Endothelial cell of umbilical vein (primary cell): ENCODE data around the gene COPS9. TPM values are rescaled to one million over a fixed set of nuclear protein-coding genes. Genes with fewer than 3 reads are reported as not detected.

Experiments
- BruUV-seq: library from RNA; stranded (reverse); fragments of 400-500 nt; replicated peaks from 2 replicates; lab custom pipeline; 2021; lab: Mats Ljungman, UMichigan
- CTCF ChIA-PET: fragments of 300-600, 350-600 bp; sonication (Branson Sonifier 250); formaldehyde crosslinking; loops from one replicate; lab custom pipeline; 2021; ENCODE audit warnings: antibody characterized with exemption, inconsistent platforms; lab: Charles Lee
- POLR2A ChIA-PET: fragments of 300-600, 350-600 bp; sonication (Branson Sonifier 250); formaldehyde crosslinking; loops from one replicate; lab custom pipeline; 2021; ENCODE audit warnings: antibody characterized with exemption, inconsistent platforms; lab: Charles Lee
- DNase-seq: peaks from one replicate; pipeline ENCODE4 v3.0.0-alpha.2; 2011; ENCODE audit warnings: low read depth, low spot score
- FAIRE-seq: peaks from 2 replicates; lab custom pipeline; 2011; peaks lifted over from hg19 to GRCh38; lab: Jason Lieb, UNC
- H2AFZ ChIP-seq: 2 replicates; pipeline ENCODE4 v1.6.0; 2012; ENCODE audit warnings: low read depth, low read length, control low read depth, inconsistent platforms
- H3K27ac ChIP-seq: 2 replicates; pipeline ENCODE4 v1.5.1; 2011; ENCODE audit warnings: low read depth, mild to moderate bottlenecking, control low read depth, low read length, moderate library complexity; ENCODE audit not compliant: insufficient read depth
- H3K27me3 ChIP-seq, 2 experiments: 2 replicates each; pipeline versions ENCODE4 v1.6.0 to v1.6.1; 2011; ENCODE audit warnings: low read length in 2 of 2, mixed read lengths in 1 of 2; ENCODE audit not compliant: control insufficient read depth in 2 of 2, insufficient read depth in 2 of 2
- H3K36me3 ChIP-seq, 2 experiments: 2 replicates in 1 of 2; 3 replicates in 1 of 2; pipeline ENCODE4 v1.5.1; 2011; ENCODE audit warnings: low read length in 2 of 2, mild to moderate bottlenecking in 1 of 2, moderate library complexity in 1 of 2; ENCODE audit not compliant: control insufficient read depth in 2 of 2, insufficient read depth in 2 of 2; ENCODE audit errors: extremely low read depth in 1 of 2
- H3K4me1 ChIP-seq: 3 replicates; pipeline ENCODE4 v1.5.1; 2011; ENCODE audit warnings: mild to moderate bottlenecking, low read length; ENCODE audit not compliant: control insufficient read depth, insufficient read depth; ENCODE audit errors: extremely low read depth
- H3K4me2 ChIP-seq: 2 replicates; pipeline ENCODE4 v1.6.1; 2011; ENCODE audit warnings: low read length, control low read depth, mixed read lengths; ENCODE audit not compliant: insufficient read depth
- H3K4me3 ChIP-seq, 3 experiments: fragments of 200-600 bp in 1 of 3; sonication (generic), shearing (Covaris generic) in 1 of 3; replicated peaks in 1 of 3; 2 replicates each; pipeline ENCODE4 v1.5.1; 2011 to 2016; ENCODE audit warnings: control low read depth in 3 of 3, low read length in 3 of 3, mild to moderate bottlenecking in 2 of 3, inconsistent platforms in 1 of 3, low read depth in 1 of 3, moderate library complexity in 1 of 3; ENCODE audit not compliant: insufficient read depth in 1 of 3
- H3K79me2 ChIP-seq: 2 replicates; pipeline ENCODE4 v1.6.0; 2012; ENCODE audit warnings: low read length, inconsistent platforms; ENCODE audit not compliant: control insufficient read depth, insufficient read depth
- H3K9ac ChIP-seq: replicated peaks from 2 replicates; pipeline ENCODE3; 2011; ENCODE audit warnings: low read length, control low read depth; ENCODE audit not compliant: insufficient read depth; ENCODE audit errors: extremely low read depth
- H3K9me1 ChIP-seq: replicated peaks from 3 replicates; pipeline ENCODE4 v1.6.0; 2011; ENCODE audit warnings: mild to moderate bottlenecking, low read length; ENCODE audit not compliant: control insufficient read depth, insufficient read depth; ENCODE audit errors: extremely low read depth
- H3K9me3 ChIP-seq: replicated peaks from 2 replicates; pipeline ENCODE4 v1.5.1; 2012; ENCODE audit warnings: low read length, inconsistent platforms; ENCODE audit not compliant: control insufficient read depth, insufficient read depth
- H4K20me1 ChIP-seq: replicated peaks from 2 replicates; pipeline ENCODE3; 2011; ENCODE audit warnings: mild to moderate bottlenecking, low read length; ENCODE audit not compliant: control insufficient read depth, insufficient read depth; ENCODE audit errors: extremely low read depth
- CTCF ChIP-seq, 2 donors: IDR thresholded peaks; 1 replicate in 1 of 2; 2 replicates in 1 of 2; pipeline ENCODE4 v1.5.1; 2011; ENCODE audit warnings: low read length in 2 of 2, mild to moderate bottlenecking in 2 of 2, moderate library complexity in 2 of 2, control low read depth in 1 of 2, inconsistent platforms in 1 of 2, low read depth in 1 of 2; ENCODE audit not compliant: insufficient read depth in 1 of 2; ENCODE audit errors: extremely low read depth in 1 of 2
- EZH2 ChIP-seq: IDR thresholded peaks from 2 replicates; pipeline ENCODE4 v1.6.1; 2012; ENCODE audit warnings: borderline replicate concordance, low read depth, mild to moderate bottlenecking, moderate library complexity, low read length, inconsistent platforms; ENCODE audit not compliant: severe bottlenecking
- GATA2 ChIP-seq: IDR thresholded peaks from 2 replicates; pipeline ENCODE4 v1.7.0; 2011; ENCODE audit warnings: low read depth, mild to moderate bottlenecking, moderate library complexity, mixed read lengths, low read length; ENCODE audit not compliant: insufficient read length, insufficient read depth
- JUN ChIP-seq: IDR thresholded peaks from 2 replicates; pipeline ENCODE4 v1.6.1; 2011; ENCODE audit warnings: borderline replicate concordance, low read depth; ENCODE audit not compliant: insufficient read length, insufficient read depth
- MYC ChIP-seq: IDR thresholded peaks from one replicate; pipeline ENCODE4 v1.6.1; 2011; ENCODE audit warnings: mild to moderate bottlenecking, low read depth, low read length
- POLR2A ChIP-seq: IDR thresholded peaks from 2 replicates; pipeline ENCODE4 v1.6.1; 2012; ENCODE audit warnings: low read depth, mild to moderate bottlenecking, control low read depth, low read length
- POLR2AphosphoS5 ChIP-seq: IDR thresholded peaks from 2 replicates; pipeline ENCODE4 v1.6.1; 2012; ENCODE audit warnings: low read depth, mild to moderate bottlenecking, control low read depth, low read length, moderate library complexity; ENCODE audit not compliant: insufficient read depth
- dilution Hi-C: fragments of 300-500 bp; cut with MboI; formaldehyde crosslinking; loops from one replicate; pipeline ENCODE4 v1.15.0; 2019; ENCODE audit warnings: low sequenced_read_pairs; ENCODE audit not compliant: extremely low pct_ligation_motif_present
- intact Hi-C: fragments of 100-400 bp; cut with micrococcal nuclease; formaldehyde crosslinking; loops from one replicate; pipeline ENCODE4 v1.10.0; 2022
- polyA plus RNA-seq, 4 experiments: library from polyadenylated mRNA; depleted of rRNA in 3 of 4; stranded (reverse) in 3 of 4; unstranded in 1 of 4; fragments of >200 nt; gene quantifications; 2 replicates each; pipeline versions ENCODE4 v1.2.1 to v1.2.3, GENCODE V29; 2011 to 2012; ENCODE audit warnings: missing spikeins in 1 of 4
- total RNA-seq: library from RNA; stranded (reverse); gene quantifications from 2 replicates; pipeline ENCODE4 v1.2.3, GENCODE V29; 2021
- TF ChIP-seq, protein P1 (sequence below): IDR thresholded peaks from 2 replicates; pipeline ENCODE4 v1.6.1; 2011; ENCODE audit not compliant: insufficient read depth, insufficient read length

COPS9 gene
- total and polyA plus RNA-seq, 2 donors (not counting 3 experiments of a cell fraction or from before 2014, with no cell fraction given): 196 to 361 TPM

DNA sequence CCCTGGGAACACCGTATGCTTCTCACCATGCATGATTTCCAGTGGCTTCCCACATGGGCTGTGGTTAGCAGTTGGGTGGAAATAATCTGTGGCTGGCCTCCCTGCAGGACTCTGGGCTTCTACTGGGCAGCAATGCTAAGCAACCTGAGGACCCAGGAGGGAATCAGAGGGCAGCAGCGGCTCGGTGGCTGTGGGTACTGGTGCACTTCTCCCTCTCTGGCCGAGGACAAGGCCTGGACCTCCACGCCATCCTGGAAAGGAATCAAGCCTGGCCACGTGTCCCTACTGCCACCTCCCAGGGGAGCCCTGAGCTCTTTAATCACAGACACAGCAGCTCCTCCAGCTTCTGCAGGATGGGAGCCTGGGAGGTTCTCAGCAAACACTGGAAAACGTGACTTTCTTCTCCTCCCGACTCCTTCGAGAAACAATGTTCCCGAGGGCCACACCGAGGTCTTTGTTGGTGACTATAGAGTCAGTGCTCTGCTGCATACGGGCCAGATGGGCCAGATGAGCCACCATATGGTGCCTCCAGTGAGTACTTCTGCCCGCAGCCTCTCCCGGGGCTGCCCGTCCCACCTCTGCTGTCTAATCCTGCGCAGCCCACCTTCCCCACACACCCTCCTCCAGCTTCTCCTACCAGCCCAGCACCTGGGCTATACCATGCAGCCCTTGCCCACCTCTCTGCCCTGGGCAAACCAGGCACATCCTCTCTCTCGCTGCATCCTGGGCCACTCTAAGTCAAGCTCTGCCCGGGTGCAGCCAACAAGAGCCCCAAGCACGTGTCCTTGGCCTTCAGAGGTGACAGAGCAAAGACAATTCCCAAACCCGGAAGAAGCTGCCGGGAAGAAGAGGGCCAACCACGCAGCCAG lies 47.1 kb upstream of the COPS9 start:
- POLR2A ChIA-PET: no interaction called here
- Histone ChIP-seq H3K4me1 (no peaks in the 10 kb centered on the region), H3K27ac (no peak overlapping the region), H3K4me2 (no peak overlapping the region), H3K9ac (no peak overlapping the region), H3K27me3 (no peaks in the 10 kb centered on the region), H3K79me2 (no peaks in the 10 kb centered on the region), H3K4me3 (no peak overlapping the region), H4K20me1 (no peaks in the 10 kb centered on the region), H3K9me1 (no peaks in the 10 kb centered on the region), H3K36me3 (no peaks in the 10 kb centered on the region), H2AFZ (no peak overlapping the region), H3K9me3 (no peaks in the 10 kb centered on the region)
- DNase-seq (no peak), FAIRE-seq (no peak)
- dilution Hi-C loops: no loop called here
- no peak for TF ChIP-seq CTCF (IDR thresholded peaks at IDR 0.05; ENCODE audit: extremely low read depth in 1 of 2, insufficient read depth in 1 of 2, low read depth in 1 of 2, low read length in 2 of 2)
- TF ChIP-seq EZH2: no peak
- no peak for TF ChIP-seq POLR2A
- TF ChIP-seq GATA2: no peak
- no peak for TF ChIP-seq POLR2AphosphoS5
- TF ChIP-seq MYC: no peak
- TF ChIP-seq JUN: no peak
- TF ChIP-seq, protein P1, sequence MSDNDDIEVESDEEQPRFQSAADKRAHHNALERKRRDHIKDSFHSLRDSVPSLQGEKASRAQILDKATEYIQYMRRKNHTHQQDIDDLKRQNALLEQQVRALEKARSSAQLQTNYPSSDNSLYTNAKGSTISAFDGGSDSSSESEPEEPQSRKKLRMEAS: no peak
- CTCF ChIA-PET: no interaction called here
- intact Hi-C loops: no loop called here
- BruUV-seq: no TSS peak
